A549 treated with CpdA at 1 μM for 4 hours (cell line): ENCODE measurements around the gene OR6F1. TPM values are rescaled to one million over a fixed set of nuclear protein-coding genes. Genes with fewer than 3 reads are reported as not detected.

Experiments
- total RNA-seq: library from RNA; stranded (reverse); fragments of 200-300 nt; extraction: Qiagen RNA extraction; gene quantifications from 5 replicates; pipeline ENCODE4 v1.2.3, GENCODE V29; 2022; ENCODE audit warnings: low read depth

Gene OR6F1
- total RNA-seq: not detected in 5 replicates

DNA sequence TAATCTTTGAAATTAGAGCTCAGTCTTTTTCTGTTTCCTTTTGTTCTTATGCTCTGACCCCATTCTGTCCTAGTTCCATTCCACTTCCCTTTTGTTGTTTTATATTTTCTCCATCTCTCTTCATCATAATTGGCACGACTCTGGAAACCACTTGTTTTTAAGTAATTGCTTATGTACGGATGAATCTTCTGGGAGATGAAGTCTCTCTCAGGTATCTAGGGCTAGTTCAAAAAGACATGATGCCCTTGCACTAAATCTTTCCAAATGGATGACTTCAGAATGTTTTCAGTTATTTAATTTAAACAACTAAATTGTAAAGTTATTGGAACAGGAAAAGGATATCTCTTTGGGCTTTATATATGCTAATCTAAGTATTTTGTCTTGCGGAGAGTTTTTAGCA is at the start of gene OR6F1:
OR6F1 (minus strand) TSS at position 101 of the 400 bp plus-strand sequence. CDS start 3,891 bp downstream, outside the sequence.

GRCh38 chr1:247760456-247760855 is 44.0 kb upstream of the OR6F1 start, which contains the start of gene OR1C1:
TSS of gene OR1C1 (minus strand) at chr1:247760556. CDS start at chr1:247758406, 2,150 bp downstream.

DNA sequence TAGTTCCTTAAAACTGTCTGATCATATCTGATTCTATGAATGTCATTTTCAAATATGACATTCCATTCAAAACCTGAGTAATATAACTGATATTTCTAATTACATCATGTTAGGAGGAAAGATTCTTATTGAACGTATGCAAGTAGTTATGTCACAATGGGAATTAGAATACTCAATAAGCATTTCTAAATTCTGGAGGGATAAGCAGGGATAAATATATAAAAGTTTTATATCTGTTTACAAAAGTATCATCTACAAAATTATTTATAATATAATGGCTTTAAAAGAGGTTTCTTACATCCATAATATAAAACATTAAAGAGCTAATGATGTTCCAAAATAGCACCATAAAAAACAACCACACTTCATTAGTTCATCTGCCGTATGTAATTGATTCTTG is 31.6 kb upstream of the OR6F1 start, which contains the start of gene OR14A2:
OR14A2 (minus strand) TSS at position 101 of the 400 bp plus-strand sequence.

GRCh38 chr1:247738315-247738714 is 21.9 kb upstream of the OR6F1 start, which contains the start of gene OR14K1:
TSS of gene OR14K1 (plus strand) at chr1:247738615. CDS start at chr1:247738615, 0 bp downstream.

GRCh38 chr1:247679639-247680038 is 36.8 kb downstream of the OR6F1 start, which contains the start of gene OR13G1:
TSS of gene OR13G1 (minus strand) at chr1:247679739. CDS start at chr1:247673041, 6,698 bp downstream.

Other genes starting within 250 kb of the OR6F1 start
- gene OR2C3, start 180.2 kb downstream of the OR6F1 start, total RNA-seq: not detected in 5 replicates
- not detected in 5 replicates for gene GCSAML, start 167.5 kb downstream of the OR6F1 start, total RNA-seq
- not detected in 5 replicates for gene OR2G2, start 128.3 kb downstream of the OR6F1 start, total RNA-seq
- gene OR2G3, start 111.1 kb downstream of the OR6F1 start, total RNA-seq: not detected in 5 replicates
- not detected in 5 replicates for gene OR13G1, start 36.9 kb downstream of the OR6F1 start, total RNA-seq
- not detected in 5 replicates for gene OR14K1, start 22.0 kb upstream of the OR6F1 start, total RNA-seq
- not detected in 5 replicates for gene OR14A2, start 31.5 kb upstream of the OR6F1 start, total RNA-seq
- not detected in 5 replicates for gene OR1C1, start 43.9 kb upstream of the OR6F1 start, total RNA-seq
- gene OR14A16, start 107.5 kb upstream of the OR6F1 start, total RNA-seq: not detected in 5 replicates
- not detected in 5 replicates for gene OR11L1, start 125.2 kb upstream of the OR6F1 start, total RNA-seq
- gene TRIM58, start 140.5 kb upstream of the OR6F1 start, total RNA-seq: not detected in 5 replicates
- gene OR2W3, start 178.9 kb upstream of the OR6F1 start, total RNA-seq: not detected in 5 replicates
- not detected in 5 replicates for gene OR2T8, start 203.6 kb upstream of the OR6F1 start, total RNA-seq
- not detected in 5 replicates for gene OR2AJ1, start 208.2 kb upstream of the OR6F1 start, total RNA-seq
- not detected in 5 replicates for gene OR2L8, start 232.2 kb upstream of the OR6F1 start, total RNA-seq
- gene OR2AK2, start 248.6 kb upstream of the OR6F1 start, total RNA-seq: not detected in 5 replicates